Testis (tissue), 2 donors: ENCODE data around the gene LPIN1.

Experiments used
- CTCF ChIP-seq, 3 experiments: fragments of 450-650 bp in 2 of 3; fragments of 200-600 bp in 1 of 3; sonication (generic) in 1 of 3; IDR thresholded peaks; one replicate each; pipeline ENCODE4 v1.5.1; 2016 to 2019; ENCODE audit warnings: antibody characterized with exemption in 3 of 3, mild to moderate bottlenecking in 2 of 3, moderate library complexity in 1 of 3
- POLR2A ChIP-seq: fragments of 450-650 bp; IDR thresholded peaks from one replicate; pipeline ENCODE4 v1.6.1; 2017; ENCODE audit warnings: antibody characterized with exemption, mild to moderate bottlenecking, moderate library complexity

DNA sequence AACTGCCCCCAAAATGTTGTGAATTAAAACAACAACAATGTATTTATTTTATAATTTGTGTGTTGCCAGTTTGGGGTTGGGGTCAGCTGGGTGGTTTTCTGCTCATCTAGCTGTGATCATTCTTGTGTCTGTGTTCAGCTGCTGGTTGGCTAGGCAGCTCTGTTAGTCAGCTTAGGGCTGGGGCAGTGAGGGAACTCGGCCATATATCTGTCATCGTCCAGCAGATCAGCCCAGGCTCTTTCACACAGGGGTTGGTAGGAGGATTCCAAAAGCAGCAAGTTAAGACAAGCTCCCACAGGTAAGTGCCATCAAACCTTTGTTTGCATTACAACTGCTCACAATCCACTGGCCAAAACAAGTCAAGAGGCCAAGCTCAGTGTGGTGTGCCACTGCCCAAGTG lies 121.5 kb downstream of the LPIN1 start:
- no peak for TF ChIP-seq CTCF (IDR thresholded peaks at IDR 0.05)
- TF ChIP-seq POLR2A: no peak
